Measurements from ENCODE around the gene CLASP2. TPM values are rescaled to one million over a fixed set of nuclear protein-coding genes. Genes with fewer than 3 reads are reported as not detected.

CLASP2 gene
- total RNA-seq, 1 donor from 2014 or later = 81.2 TPM

GRCh38 chr3:33636125-33636850 lies 81.8 kb downstream of the CLASP2 start:
- no peak for DNase-seq (ENCODE audit: low spot score)

GRCh38 chr3:33634262-33634661 lies 83.8 kb downstream of the CLASP2 start:
- no peak for DNase-seq (ENCODE audit: low spot score)

GRCh38 chr3:33629219-33629618 lies 88.8 kb downstream of the CLASP2 start:
- no peak for DNase-seq (ENCODE audit: low spot score)

- DNase-seq (ENCODE audit: low spot score) = no peak
Measured at GRCh38 chr3:33624756-33625155, 93.3 kb downstream of the CLASP2 start.

GRCh38 chr3:33613041-33613440 lies 105.0 kb downstream of the CLASP2 start:
- no peak for DNase-seq (ENCODE audit: low spot score)

GRCh38 chr3:33612607-33613006 lies 105.4 kb downstream of the CLASP2 start:
- DNase-seq (ENCODE audit: low spot score) = no peak

GRCh38 chr3:33602829-33603228 lies 115.2 kb downstream of the CLASP2 start:
- no peak for DNase-seq (ENCODE audit: low spot score)

GRCh38 chr3:33597257-33597689 lies 120.8 kb downstream of the CLASP2 start:
- no peak for DNase-seq (ENCODE audit: low spot score)

GRCh38 chr3:33592999-33593398 lies 125.1 kb downstream of the CLASP2 start:
- DNase-seq (ENCODE audit: low spot score) = no peak

- DNase-seq (ENCODE audit: low spot score) = no peak
Measured at GRCh38 chr3:33590541-33590940, 127.5 kb downstream of the CLASP2 start.

- DNase-seq (ENCODE audit: low spot score) = no peak
Measured at GRCh38 chr3:33586402-33586801, 131.7 kb downstream of the CLASP2 start.

- DNase-seq (ENCODE audit: low spot score) = no peak
Measured at GRCh38 chr3:33582234-33582633, 135.8 kb downstream of the CLASP2 start.

- DNase-seq (ENCODE audit: low spot score) = no peak
Measured at GRCh38 chr3:33581666-33582065, 136.4 kb downstream of the CLASP2 start.

- no peak for DNase-seq (ENCODE audit: low spot score)
Measured at GRCh38 chr3:33579840-33580239, 138.2 kb downstream of the CLASP2 start.

- no peak for DNase-seq (ENCODE audit: low spot score)
Measured at GRCh38 chr3:33579178-33579510, 138.9 kb downstream of the CLASP2 start.

- DNase-seq (ENCODE audit: low spot score) = no peak
Measured at GRCh38 chr3:33578325-33579177, 139.5 kb downstream of the CLASP2 start.

GRCh38 chr3:33577588-33577987 lies 140.5 kb downstream of the CLASP2 start:
- no peak for DNase-seq (ENCODE audit: low spot score)

- no peak for DNase-seq (ENCODE audit: low spot score)
Measured at GRCh38 chr3:33577173-33577572, 140.9 kb downstream of the CLASP2 start.

GRCh38 chr3:33575311-33575710 lies 142.7 kb downstream of the CLASP2 start:
- no peak for DNase-seq (ENCODE audit: low spot score)

GRCh38 chr3:33557829-33558228 lies 160.2 kb downstream of the CLASP2 start:
- no peak for DNase-seq (ENCODE audit: low spot score)

- DNase-seq (ENCODE audit: low spot score) = no peak
Measured at GRCh38 chr3:33557279-33557678, 160.8 kb downstream of the CLASP2 start.

- no peak for DNase-seq (ENCODE audit: low spot score)
Measured at GRCh38 chr3:33547101-33547500, 171.0 kb downstream of the CLASP2 start.

GRCh38 chr3:33544126-33544525 lies 173.9 kb downstream of the CLASP2 start:
- no peak for DNase-seq (ENCODE audit: low spot score)
